GM12878 (cell line): ENCODE results near the gene TULP4. TPM values are rescaled to one million over a fixed set of nuclear protein-coding genes. Genes with fewer than 3 reads are reported as not detected.

ENCODE experiments used
- ATF7 ChIP-seq: fragments of 450-650 bp; IDR thresholded peaks from 2 replicates; pipeline ENCODE4 v1.6.1; 2016; ENCODE audit warnings: low read depth, mild to moderate bottlenecking
- BACH1 ChIP-seq: fragments of 450-650 bp; IDR thresholded peaks from 2 replicates; pipeline ENCODE4 v1.6.1; 2017; ENCODE audit warnings: mild to moderate bottlenecking, borderline replicate concordance
- BCL11A ChIP-seq: IDR thresholded peaks from 2 replicates; pipeline ENCODE4 v1.6.1; 2011; ENCODE audit warnings: low read depth, low read length
- BMI1 ChIP-seq: fragments of 450-650 bp; IDR thresholded peaks from 2 replicates; pipeline ENCODE4 v1.6.1; 2016; ENCODE audit warnings: mild to moderate bottlenecking, moderate library complexity, borderline replicate concordance
- CBFB ChIP-seq: IDR thresholded peaks from 2 replicates; pipeline ENCODE4 v1.6.1; 2016; ENCODE audit warnings: antibody characterized with exemption, low read depth
- CREB1 ChIP-seq: IDR thresholded peaks from 2 replicates; pipeline ENCODE4 v1.6.1; 2012; ENCODE audit warnings: low read depth, mild to moderate bottlenecking, inconsistent platforms
- CREM ChIP-seq: IDR thresholded peaks from 2 replicates; pipeline ENCODE4 v1.6.1; 2014; ENCODE audit warnings: antibody characterized with exemption, low read depth
- E2F4 ChIP-seq: IDR thresholded peaks from 2 replicates; pipeline ENCODE4 v1.6.1; 2012; ENCODE audit warnings: low read depth, low read length, improper control_type of control experiment
- EED ChIP-seq: sonication (generic); IDR thresholded peaks from 2 replicates; pipeline ENCODE4 v1.6.1; 2016; ENCODE audit warnings: antibody characterized with exemption, low read depth
- EP300 ChIP-seq, 2 experiments: fragments of 150-350 bp in 1 of 2; IDR thresholded peaks; 2 replicates each; pipeline ENCODE4 v1.6.1; 2011 to 2012; ENCODE audit warnings: low read depth in 2 of 2, low read length in 2 of 2, borderline replicate concordance in 1 of 2, improper control_type of control experiment in 1 of 2, inconsistent platforms in 1 of 2; ENCODE audit not compliant: control insufficient read depth in 1 of 2
- ETV6 ChIP-seq, 2 experiments: fragments of 450-650 bp in 1 of 2; IDR thresholded peaks in 1 of 2; conservative IDR thresholded peaks in 1 of 2; 2 replicates each; pipeline ENCODE4 v1.6.1; 2014; ENCODE audit warnings: antibody characterized with exemption in 1 of 2, borderline replicate concordance in 1 of 2, low read depth in 1 of 2, mild to moderate bottlenecking in 1 of 2, moderate library complexity in 1 of 2
- FOXM1 ChIP-seq: IDR thresholded peaks from 2 replicates; pipeline ENCODE4 v1.6.1; 2012; ENCODE audit warnings: low read depth, mild to moderate bottlenecking, inconsistent platforms, low read length, moderate library complexity
- HCFC1 ChIP-seq: fragments of 150-350 bp; IDR thresholded peaks from 2 replicates; pipeline ENCODE4 v1.6.1; 2014; ENCODE audit warnings: low read length
- HSF1 ChIP-seq: fragments of 150-350 bp; IDR thresholded peaks from 2 replicates; pipeline ENCODE4 v1.6.1; 2014; ENCODE audit warnings: mild to moderate bottlenecking, low read depth, low read length
- IKZF2 ChIP-seq, 2 experiments: fragments of 450-650 bp; IDR thresholded peaks; 2 replicates each; pipeline ENCODE4 v1.6.1; 2017; ENCODE audit warnings: mild to moderate bottlenecking in 2 of 2, moderate library complexity in 2 of 2
- IRF4 ChIP-seq: IDR thresholded peaks from 2 replicates; pipeline ENCODE4 v1.6.1; 2011; ENCODE audit warnings: low read depth, low read length
- JUNB ChIP-seq: IDR thresholded peaks from 2 replicates; pipeline ENCODE4 v1.6.1; 2016; ENCODE audit warnings: antibody characterized with exemption, mild to moderate bottlenecking
- MEF2B ChIP-seq: fragments of 450-650 bp; IDR thresholded peaks from 2 replicates; pipeline ENCODE4 v1.6.1; 2018; ENCODE audit warnings: mild to moderate bottlenecking, moderate library complexity; ENCODE audit not compliant: partially characterized antibody, poor library complexity, severe bottlenecking
- NFIC ChIP-seq: IDR thresholded peaks from 2 replicates; pipeline ENCODE4 v1.6.1; 2012; ENCODE audit warnings: low read depth, mild to moderate bottlenecking, inconsistent platforms, low read length, moderate library complexity
- NKRF ChIP-seq: fragments of 450-650 bp; conservative IDR thresholded peaks from 2 replicates; pipeline ENCODE4 v1.6.1; 2017; ENCODE audit warnings: mild to moderate bottlenecking, moderate library complexity
- NR2F1 ChIP-seq: fragments of 450-650 bp; conservative IDR thresholded peaks from 2 replicates; pipeline ENCODE4 v1.6.1; 2017; ENCODE audit warnings: mild to moderate bottlenecking
- PAX5 ChIP-seq: IDR thresholded peaks from 2 replicates; pipeline ENCODE4 v1.6.1; 2011; ENCODE audit warnings: low read depth, low read length, borderline replicate concordance
- RAD51 ChIP-seq: fragments of 450-650 bp; IDR thresholded peaks from 2 replicates; pipeline ENCODE4 v1.6.1; 2016; ENCODE audit warnings: moderate library complexity, mild to moderate bottlenecking, inconsistent platforms
- SMARCA5 ChIP-seq: fragments of 450-650 bp; IDR thresholded peaks from 2 replicates; pipeline ENCODE4 v1.6.1; 2017; ENCODE audit warnings: mild to moderate bottlenecking
- TCF7 ChIP-seq: IDR thresholded peaks from 2 replicates; pipeline ENCODE4 v1.6.1; 2014; ENCODE audit warnings: antibody characterized with exemption, borderline replicate concordance
- ZNF217 ChIP-seq: fragments of 450-650 bp; IDR thresholded peaks from 2 replicates; pipeline ENCODE4 v1.6.1; 2017; ENCODE audit warnings: antibody characterized with exemption, mild to moderate bottlenecking
- ZNF384 ChIP-seq: IDR thresholded peaks from 2 replicates; pipeline ENCODE4 v1.6.1; 2012; ENCODE audit warnings: low read depth, mild to moderate bottlenecking, low read length, improper control_type of control experiment, borderline replicate concordance
- ZNF622 ChIP-seq: fragments of 450-650 bp; IDR thresholded peaks from 2 replicates; pipeline ENCODE4 v1.6.1; 2017; ENCODE audit warnings: mild to moderate bottlenecking, inconsistent platforms
- polyA plus RNA-seq, 11 experiments: library from polyadenylated mRNA; depleted of rRNA in 4 of 11; unstranded in 6 of 11; stranded (reverse) in 5 of 11; fragments of >200 nt; fragmentation: Nextera tagmentation in 4 of 11; fragmentation: Illumina TruSeq in 1 of 11; extraction: Ambion mirVana in 4 of 11; extraction: Trizol in 1 of 11; gene quantifications; 1 replicate in 1 of 11; 2 replicates in 10 of 11; pipeline versions ENCODE4 v1.2.1 to v1.2.3, GENCODE V29; 2011 to 2016; ENCODE audit warnings: inconsistent platforms in 2 of 11, missing spikeins in 2 of 11, low read depth in 1 of 11
- total RNA-seq, 4 experiments: library from RNA; depleted of rRNA in 3 of 4; stranded (reverse); fragments of >200 nt in 3 of 4; fragmentation: Illumina TruSeq in 1 of 4; extraction: Trizol in 1 of 4; gene quantifications; 2 replicates each; pipeline versions ENCODE4 v1.2.1 to v1.2.3, GENCODE V29; 2013 to 2021

TULP4 gene
- total and polyA plus RNA-seq, 10 of the 15 experiments (the other 5 are each of a cell fraction or from before 2014, with no cell fraction given), result 0.73 to 31.8 (median 14.0) TPM

- TF ChIP-seq NR2F1 (0 out of 2 replicates have a peak, but pooled peaks have one; percentile 20), SMARCA5 (peak; percentile 6; the same call in 1 of the 2 replicates), NFIC (peak; percentile 83), ETV6 (conservative IDR thresholded peaks at IDR 0.05 in 1 of 2, IDR thresholded peaks at IDR 0.05 in 1 of 2; ENCODE audit: borderline replicate concordance in 1 of 2, low read depth in 1 of 2) (peak in 1 of 2 experiments; percentile 44; a peak in 1 of 4 replicates), EED (no peak), HSF1 (no peak), ZNF622 (no peak), ATF7 (peak; percentile 85), ZNF384 (no peak), TCF7 (peak; percentile 57; the same call in 1 of the 2 replicates), EP300 (IDR thresholded peaks at IDR 0.05; ENCODE audit: borderline replicate concordance in 1 of 2, control insufficient read depth in 1 of 2, low read depth in 2 of 2, low read length in 2 of 2) (peak in 1 of 2 experiments; percentile 43; a peak in 2 of 4 replicates), BMI1 (peak; percentile 44; the same call in 1 of the 2 replicates), CREB1 (peak; percentile 21; the same call in 1 of the 2 replicates), BCL11A (peak; percentile 20; the same call in 1 of the 2 replicates), CBFB (peak; percentile 30; the same call in 1 of the 2 replicates), HCFC1 (no peak), IKZF2 (IDR thresholded peaks at IDR 0.05) (peak in 1 of 2 experiments; percentile 43; a peak in 2 of 4 replicates), NKRF (no peak), E2F4 (no peak), PAX5 (0 out of 2 replicates have a peak, but pooled peaks have one; percentile 4), IRF4 (peak; percentile 29; the same call in 1 of the 2 replicates), JUNB (peak; percentile 87), CREM (peak; percentile 50), RAD51 (0 out of 2 replicates have a peak, but pooled peaks have one; percentile 16), ZNF217 (no peak), MEF2B (peak; percentile 30), FOXM1 (peak; percentile 79), BACH1 (peak; percentile 100)
These were observed 10.7 kb downstream of the TULP4 start (continued) for GRCh38 chr6:158322724-158323560.
